Hypothalamus (tissue), 51 donors: ENCODE measurements around the gene TRHDE.
"Not testable (repeated sequence)": the region's sequence is repeated elsewhere in the genome, so short reads cannot be mapped to it uniquely, and the experiment has no call there.

ENCODE experiments used
- DNase-seq, 51 donors: peaks; one replicate each; lab custom pipeline; 2025; lab: John Stamatoyannopoulos, UW

TRHDE gene

GRCh38 chr12:72712025-72712424, 439.9 kb downstream of the TRHDE start:
- not testable (repeated sequence) for DNase-seq

GRCh38 chr12:72716221-72716620, 444.1 kb downstream of the TRHDE start:
- DNase-seq: no peak

DNA sequence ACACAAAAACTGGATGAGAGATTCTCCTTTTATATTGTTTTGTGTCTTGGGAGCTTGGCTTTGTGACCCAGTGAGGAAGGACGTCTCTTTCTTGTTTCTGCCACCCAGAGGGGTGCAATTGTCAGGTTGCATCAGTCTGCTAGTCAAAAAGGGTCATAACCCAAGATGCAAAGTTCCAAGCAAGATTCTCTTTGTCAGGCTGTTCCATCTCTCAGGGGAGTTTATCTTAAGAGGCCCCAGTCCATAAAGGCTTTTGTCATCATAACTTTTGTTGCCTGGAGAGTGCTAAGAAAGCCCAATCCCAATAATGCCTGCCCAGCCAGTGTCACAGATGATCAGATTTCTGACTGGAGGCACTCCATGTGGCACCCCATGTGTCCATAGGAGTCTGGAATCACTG, 444.9 kb downstream of the TRHDE start:
- no peak for DNase-seq
